ENCODE data around the gene SMYD3. TPM values are rescaled to one million over a fixed set of nuclear protein-coding genes. Genes with fewer than 3 reads are reported as not detected.

Gene SMYD3
- total RNA-seq, 4 donors from 2014 or later = 11.6 to 26.9 (median 18.3) TPM

- WGBS, 2 donors (ENCODE audit: low coverage in 1 of 2) = 86 to 92% methylated on average over 7 of the region's 7 CpGs
- H3K4me1 ChIP-seq = no peaks in the 10 kb centered on the region
- no peaks in the 10 kb centered on the region for H3K9me3 ChIP-seq
- TF ChIP-seq EP300 (IDR thresholded peaks at IDR 0.05) = no peak
- TF ChIP-seq POLR2A (IDR thresholded peaks at IDR 0.05) = no peak
- TF ChIP-seq POLR2AphosphoS5 (IDR thresholded peaks at IDR 0.05) = no peak
- TF ChIP-seq CTCF (IDR thresholded peaks at IDR 0.05) = no peak
- ATAC-seq = no peak
- H3K36me3 ChIP-seq = peaks cover 0 to 21% of the 10 kb centered on the region in 2 donors
- no peak overlapping the region for H3K27ac ChIP-seq
- no peak overlapping the region for H3K4me3 ChIP-seq
- H3K27me3 ChIP-seq = no peaks in the 10 kb centered on the region
Observed at GRCh38 chr1:245923215-245923614, 583.9 kb downstream of the SMYD3 start.

GRCh38 chr1:245921417-245921816 lies 585.7 kb downstream of the SMYD3 start:
- Histone ChIP-seq H3K9me3 (no peaks in the 10 kb centered on the region), H3K4me1 (no peaks in the 10 kb centered on the region), H3K27me3 (no peaks in the 10 kb centered on the region), H3K36me3 (peaks cover 0 to 6% of the 10 kb centered on the region in 2 donors), H3K27ac (no peak overlapping the region), H3K4me3 (no peak overlapping the region)
- WGBS, 2 donors (ENCODE audit: low coverage in 1 of 2) = 97 to 100% methylated on average over 1 to 2 of the region's 2 CpGs
- TF ChIP-seq EP300 (IDR thresholded peaks at IDR 0.05) (no peak), POLR2A (IDR thresholded peaks at IDR 0.05) (no peak), CTCF (IDR thresholded peaks at IDR 0.05) (no peak), POLR2AphosphoS5 (IDR thresholded peaks at IDR 0.05) (no peak)
- ATAC-seq = no peak

GRCh38 chr1:245917403-245917802 lies 589.7 kb downstream of the SMYD3 start:
- ATAC-seq = no peak
- peaks cover 0 to 11% of the 10 kb centered on the region in 2 donors for H3K36me3 ChIP-seq
- WGBS, 2 donors (ENCODE audit: low coverage in 1 of 2) = 79 to 86% methylated on average over 5 to 6 of the region's 6 CpGs
- H3K4me3 ChIP-seq = no peak overlapping the region
- H3K9me3 ChIP-seq = no peaks in the 10 kb centered on the region
- no peaks in the 10 kb centered on the region for H3K4me1 ChIP-seq
- H3K27ac ChIP-seq = no peak overlapping the region
- no peaks in the 10 kb centered on the region for H3K27me3 ChIP-seq
- TF ChIP-seq POLR2A (IDR thresholded peaks at IDR 0.05) (no peak), CTCF (IDR thresholded peaks at IDR 0.05) (no peak), POLR2AphosphoS5 (IDR thresholded peaks at IDR 0.05) (no peak), EP300 (IDR thresholded peaks at IDR 0.05) (no peak)

GRCh38 chr1:245915841-245916240 lies 591.2 kb downstream of the SMYD3 start:
- 83 to 100% methylated on average over 1 to 2 of the region's 2 CpGs for WGBS, 2 donors (ENCODE audit: low coverage in 1 of 2)

More at GRCh38 chr1:245915841-245916240, 591.2 kb downstream of the SMYD3 start:
- H3K36me3 ChIP-seq = peaks cover 0 to 11% of the 10 kb centered on the region in 2 donors
- TF ChIP-seq POLR2A (IDR thresholded peaks at IDR 0.05) (no peak), CTCF (IDR thresholded peaks at IDR 0.05) (no peak), POLR2AphosphoS5 (IDR thresholded peaks at IDR 0.05) (no peak), EP300 (IDR thresholded peaks at IDR 0.05) (no peak)
- H3K27me3 ChIP-seq = no peaks in the 10 kb centered on the region
- no peak overlapping the region for H3K4me3 ChIP-seq
- no peaks in the 10 kb centered on the region for H3K4me1 ChIP-seq
- no peaks in the 10 kb centered on the region for H3K9me3 ChIP-seq
- no peak overlapping the region for H3K27ac ChIP-seq
- no peak for ATAC-seq

Data from gastroesophageal sphincter (tissue), 4 donors.